Sigmoid colon (tissue), 7 donors: Measurements from ENCODE around the gene IL1R2. TPM values are rescaled to one million over a fixed set of nuclear protein-coding genes. Genes with fewer than 3 reads are reported as not detected.
A peak's percentile ranks its signal among the peaks of the same experiment; 100 is the strongest.

Experiments
- DNase-seq: peaks from one replicate; pipeline ENCODE4 v3.0.0-alpha.2; 2019
- H3K27ac ChIP-seq, 4 donors: fragments of 200-600 bp; sonication (generic); one replicate each; pipeline ENCODE4 v1.5.1; 2016 to 2019; ENCODE audit warnings: mild to moderate bottlenecking in 1 of 4
- H3K27me3 ChIP-seq, 3 donors: fragments of 200-600 bp; sonication (generic); one replicate each; pipeline ENCODE4 v1.5.1; 2019; ENCODE audit warnings: mild to moderate bottlenecking in 1 of 3
- H3K36me3 ChIP-seq, 4 donors: fragments of 200-600 bp; sonication (generic); one replicate each; pipeline ENCODE4 v1.5.1; 2016 to 2019
- H3K4me1 ChIP-seq, 4 donors: fragments of 200-600 bp; sonication (generic); one replicate each; pipeline ENCODE4 v1.5.1; 2017 to 2019
- H3K4me3 ChIP-seq, 4 donors: fragments of 200-600 bp; sonication (generic); one replicate each; pipeline ENCODE4 v1.5.1; 2017 to 2019; ENCODE audit warnings: mild to moderate bottlenecking in 2 of 4, moderate library complexity in 1 of 4
- H3K9me3 ChIP-seq, 4 donors: fragments of 200-600 bp in 3 of 4; sonication (generic) in 3 of 4; one replicate each; pipeline versions ENCODE4 v1.5.1 to v1.6.1; 2013 to 2019
- CTCF ChIP-seq, 4 experiments: fragments of 450-650 bp in 3 of 4; fragments of 200-600 bp in 1 of 4; IDR thresholded peaks; one replicate each; pipeline ENCODE4 v1.5.1; 2016 to 2019; ENCODE audit warnings: antibody characterized with exemption in 4 of 4, mild to moderate bottlenecking in 3 of 4, moderate library complexity in 2 of 4
- EP300 ChIP-seq, 4 donors: sonication (generic); formaldehyde crosslinking; IDR thresholded peaks; one replicate each; pipeline ENCODE4 v1.6.1; 2017; ENCODE audit warnings: antibody characterized with exemption in 4 of 4
- POLR2A ChIP-seq, 2 donors: fragments of 450-650 bp; IDR thresholded peaks; one replicate each; pipeline ENCODE4 v1.6.1; 2016; ENCODE audit warnings: antibody characterized with exemption in 2 of 2, mild to moderate bottlenecking in 2 of 2, moderate library complexity in 2 of 2
- POLR2AphosphoS5 ChIP-seq, 4 donors: sonication (generic); formaldehyde crosslinking; IDR thresholded peaks; one replicate each; pipeline ENCODE4 v1.6.1; 2017; ENCODE audit warnings: antibody characterized with exemption in 4 of 4
- WGBS, 2 donors: extraction: QIAGEN DNeasy Blood & Tissue Kit; methylation state at CpG; one replicate each; pipeline ENCODE4 v1.1.7; 2013; 5-methylcytosine and 5-hydroxymethylcytosine counted together
- intact Hi-C: fragments of 100-400 bp; cut with DNase I; formaldehyde crosslinking; loops from one replicate; pipeline ENCODE4 v1.15.1; 2023
- polyA plus RNA-seq, 3 donors: library from polyadenylated mRNA; stranded (reverse); fragments of 200-250 nt; gene quantifications; one replicate each; pipeline ENCODE4 v1.2.3, GENCODE V29; 2013
- total RNA-seq, 4 donors: library from RNA; depleted of rRNA; stranded (reverse); fragments of >200 nt; gene quantifications; one replicate each; pipeline ENCODE4 v1.1.0, GENCODE V29; 2016
- donor health status: healthy with polysubstance abuse.
- donor health status: Bipolar disorder and iron deficiency.
- donor health status: healthy.

IL1R2 gene
- total and polyA plus RNA-seq, 7 donors = 3.0 to 26.4 (median 15.9) TPM

DNA sequence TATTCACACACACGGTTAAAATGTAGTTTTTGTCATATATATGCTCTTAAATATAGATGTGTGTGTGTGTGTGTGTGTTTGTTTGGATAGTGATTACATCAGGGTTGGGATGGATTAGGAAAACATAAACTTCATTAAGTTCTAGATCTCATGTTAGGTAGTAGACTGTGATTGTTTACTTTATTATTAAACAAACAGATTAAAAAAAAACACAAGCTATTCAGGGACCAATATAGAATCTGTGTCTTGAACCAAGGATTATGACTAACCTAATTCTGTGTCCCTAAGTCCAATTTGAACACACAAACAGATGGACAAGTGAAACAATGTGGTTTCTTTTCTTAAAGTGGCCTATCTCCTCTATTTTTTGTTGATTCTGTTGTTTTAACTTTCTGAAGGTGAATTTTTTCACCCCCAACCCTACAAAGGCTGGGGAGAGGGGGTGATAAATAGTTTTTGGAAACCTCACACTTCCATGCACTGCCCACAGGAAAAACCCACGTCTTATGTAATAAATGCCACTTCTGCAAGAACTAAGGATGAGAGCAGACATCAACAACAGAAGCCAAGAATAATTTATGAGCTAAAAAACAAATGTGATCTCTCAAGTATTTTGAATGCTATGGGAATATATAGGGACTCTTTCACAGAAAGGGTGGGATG lies 40.7 kb downstream of the IL1R2 start:
- TF ChIP-seq EP300 (IDR thresholded peaks at IDR 0.05) = no peak
- TF ChIP-seq CTCF (IDR thresholded peaks at IDR 0.05) = no peak
- intact Hi-C loops = no loop called here
- H3K4me1 ChIP-seq = peaks cover 0 to 23% (median 18%) of the 10 kb centered on the region in 4 donors
- DNase-seq = no peak
- H3K4me3 ChIP-seq = no peak overlapping the region
- H3K36me3 ChIP-seq = no peaks in the 10 kb centered on the region
- H3K27ac ChIP-seq = peak overlapping the region in 1 of 4 donors; percentile 57
- H3K27me3 ChIP-seq = no peaks in the 10 kb centered on the region
- WGBS, 2 donors = 63 to 76% methylated on average over 2 of the region's 2 CpGs
- H3K9me3 ChIP-seq = no peaks in the 10 kb centered on the region

GRCh38 chr2:102033031-102033749 lies 41.4 kb downstream of the IL1R2 start:
- intact Hi-C loops = no loop called here

GRCh38 chr2:102033750-102034682 lies 42.3 kb downstream of the IL1R2 start:
- H3K27ac ChIP-seq = peak overlapping the region in 3 of 4 donors; percentile 1 to 57 (median 37)
- DNase-seq = no peak
- no peaks in the 10 kb centered on the region for H3K9me3 ChIP-seq
- H3K36me3 ChIP-seq = no peaks in the 10 kb centered on the region
- peaks cover 0 to 25% (median 15%) of the 10 kb centered on the region in 4 donors for H3K4me1 ChIP-seq
- H3K27me3 ChIP-seq = no peaks in the 10 kb centered on the region
- H3K4me3 ChIP-seq = no peak overlapping the region
- TF ChIP-seq EP300 (IDR thresholded peaks at IDR 0.05) (no peak), POLR2AphosphoS5 (IDR thresholded peaks at IDR 0.05) (no peak), POLR2A (IDR thresholded peaks at IDR 0.05) (no peak), CTCF (IDR thresholded peaks at IDR 0.05) (no peak)
- 67 to 73% methylated on average over 9 of the region's 9 CpGs for WGBS, 2 donors
- intact Hi-C loops = no loop called here

More at GRCh38 chr2:102033031-102033749, 41.4 kb downstream of the IL1R2 start:
- Histone ChIP-seq H3K27ac (peak overlapping the region in 3 of 4 donors; percentile 1 to 57 (median 20)), H3K27me3 (no peaks in the 10 kb centered on the region), H3K4me3 (no peak overlapping the region), H3K4me1 (peaks cover 0 to 25% (median 15%) of the 10 kb centered on the region in 4 donors), H3K9me3 (no peaks in the 10 kb centered on the region), H3K36me3 (no peaks in the 10 kb centered on the region)
- WGBS, 2 donors = 62 to 72% methylated on average over 10 of the region's 10 CpGs
- TF ChIP-seq EP300 (IDR thresholded peaks at IDR 0.05) (no peak), POLR2A (IDR thresholded peaks at IDR 0.05) (no peak), POLR2AphosphoS5 (IDR thresholded peaks at IDR 0.05) (peak in 1 of 4 donors; percentile 24), CTCF (IDR thresholded peaks at IDR 0.05) (no peak)
- DNase-seq = no peak

DNA sequence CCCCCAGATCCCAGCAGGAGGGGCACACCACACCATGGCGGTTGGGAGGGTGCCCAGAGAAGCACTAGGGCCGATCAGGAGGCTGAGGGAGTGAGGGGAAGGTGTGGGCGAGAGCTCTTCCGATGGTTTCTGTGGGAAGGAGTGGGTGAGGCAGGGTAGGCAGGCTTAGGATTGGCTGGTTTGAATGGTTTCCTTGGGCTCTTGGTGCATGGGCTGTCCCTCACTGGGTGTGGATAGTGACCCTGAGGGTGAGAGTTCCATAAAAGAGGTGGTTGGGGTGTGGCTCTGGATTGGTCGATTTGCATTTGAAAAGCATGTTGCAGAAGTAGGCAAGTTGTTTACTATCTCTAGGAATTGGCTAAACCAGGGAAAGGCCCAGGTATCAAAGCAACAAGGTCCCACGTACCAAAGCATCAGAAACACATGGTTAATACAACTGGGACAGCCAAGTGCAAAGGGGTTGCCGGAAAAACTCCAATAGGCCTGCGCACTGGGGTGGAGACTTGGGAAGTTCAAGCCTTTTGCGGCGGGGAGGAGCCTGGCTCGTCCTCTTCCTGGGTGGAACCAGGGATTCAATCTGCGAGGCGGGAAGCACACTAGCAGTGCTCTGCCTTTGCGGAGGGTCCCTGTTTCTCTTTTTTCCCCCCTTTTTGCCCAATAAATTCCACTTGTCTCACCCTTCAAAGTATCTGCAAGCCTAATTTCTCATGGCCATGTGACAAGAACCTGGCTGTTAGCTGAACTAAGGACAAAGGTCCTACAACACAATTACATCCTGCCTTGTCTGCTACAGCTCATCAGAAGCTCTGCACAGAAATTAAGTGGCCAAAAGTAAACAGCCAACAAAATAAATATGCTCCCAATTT lies 43.2 kb downstream of the IL1R2 start:
- no peaks in the 10 kb centered on the region for H3K9me3 ChIP-seq
- H3K27ac ChIP-seq = peak overlapping the region in 1 of 4 donors; percentile 57
- DNase-seq = no peak
- WGBS, 2 donors = 78 to 79% methylated on average over 14 of the region's 14 CpGs
- no peak for TF ChIP-seq POLR2A (IDR thresholded peaks at IDR 0.05)
- TF ChIP-seq EP300 (IDR thresholded peaks at IDR 0.05) = no peak
- no peak for TF ChIP-seq CTCF (IDR thresholded peaks at IDR 0.05)
- TF ChIP-seq POLR2AphosphoS5 (IDR thresholded peaks at IDR 0.05) = no peak
- no peaks in the 10 kb centered on the region for H3K36me3 ChIP-seq
- intact Hi-C loops = no loop called here
- no peak overlapping the region for H3K4me3 ChIP-seq
- H3K4me1 ChIP-seq = peaks cover 0 to 25% (median 15%) of the 10 kb centered on the region in 4 donors
- H3K27me3 ChIP-seq = no peaks in the 10 kb centered on the region
